SH-SY5Y (cell line): ENCODE data around the gene SFXN5.

Experiments
- GATA2 ChIP-seq: IDR thresholded peaks from 2 replicates; pipeline ENCODE4 v1.6.1; 2011; ENCODE audit warnings: mild to moderate bottlenecking, low read depth, low read length
- GATA3 ChIP-seq: IDR thresholded peaks from 2 replicates; pipeline ENCODE4 v1.6.1; 2011; ENCODE audit warnings: low read depth, mild to moderate bottlenecking, low read length, moderate library complexity

GRCh38 chr2:72942293-72942692, 129.2 kb downstream of the SFXN5 start:
- TF ChIP-seq GATA2 (no peak), GATA3 (no peak)
